Ishikawa (cell line): ENCODE results near the gene CCDC121.

Experiments
- CEBPB ChIP-seq: IDR thresholded peaks from 2 replicates; pipeline ENCODE4 v1.6.1; 2012
- CREB1 ChIP-seq: IDR thresholded peaks from 2 replicates; pipeline ENCODE4 v1.6.1; 2012; ENCODE audit warnings: low read depth
- EGR1 ChIP-seq: IDR thresholded peaks from 2 replicates; pipeline ENCODE4 v1.6.1; 2012
- EP300 ChIP-seq: IDR thresholded peaks from 2 replicates; pipeline ENCODE4 v1.6.1; 2012; ENCODE audit warnings: borderline replicate concordance
- FOXM1 ChIP-seq: IDR thresholded peaks from 2 replicates; pipeline ENCODE4 v1.6.1; 2012; ENCODE audit warnings: low read depth, borderline replicate concordance
- NFIC ChIP-seq: IDR thresholded peaks from 2 replicates; pipeline ENCODE4 v1.6.1; 2012
- RAD21 ChIP-seq: IDR thresholded peaks from 2 replicates; pipeline ENCODE4 v1.6.1; 2012; ENCODE audit warnings: low read depth
- TAF1 ChIP-seq: IDR thresholded peaks from 2 replicates; pipeline ENCODE4 v1.6.1; 2012; ENCODE audit warnings: low read depth, mild to moderate bottlenecking
- TCF12 ChIP-seq: IDR thresholded peaks from 2 replicates; pipeline ENCODE4 v1.6.1; 2012; ENCODE audit warnings: low read depth
- TEAD4 ChIP-seq: IDR thresholded peaks from 2 replicates; pipeline ENCODE4 v1.6.1; 2012
- YY1 ChIP-seq: IDR thresholded peaks from 2 replicates; pipeline ENCODE4 v1.6.1; 2012; ENCODE audit warnings: low read depth
- ZBTB7A ChIP-seq: IDR thresholded peaks from 2 replicates; pipeline ENCODE4 v1.6.1; 2012; ENCODE audit warnings: low read depth
- TF ChIP-seq, protein P1 (sequence below): IDR thresholded peaks from 2 replicates; pipeline ENCODE4 v1.6.1; 2012
- TF ChIP-seq, protein P2 (sequence below): IDR thresholded peaks from 2 replicates; pipeline ENCODE4 v1.6.1; 2012
- TF ChIP-seq, protein P3 (sequence below): IDR thresholded peaks from 2 replicates; pipeline ENCODE4 v1.6.1; 2012; ENCODE audit warnings: low read depth, mild to moderate bottlenecking

CCDC121 gene

DNA sequence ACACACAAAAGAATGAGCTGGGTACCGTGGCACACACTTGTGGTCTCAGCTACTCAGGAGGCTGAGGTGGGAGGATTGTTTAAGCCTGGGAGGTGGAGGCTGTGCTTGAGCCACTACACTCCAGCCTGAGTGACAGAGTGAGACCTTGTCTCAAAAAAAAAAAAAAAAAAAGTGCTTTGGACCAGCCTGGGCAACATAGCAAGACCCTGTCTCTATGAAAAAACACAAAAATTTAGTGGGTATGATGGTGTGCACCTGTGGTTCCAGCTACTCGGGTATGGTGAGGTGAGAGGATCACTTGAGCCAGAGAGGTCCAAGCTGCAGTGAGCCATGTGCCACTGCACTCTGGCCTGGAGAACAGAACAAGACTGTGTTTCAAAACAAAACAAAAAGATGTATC is 35.6 kb downstream of the CCDC121 start:
- TF ChIP-seq, protein P1, sequence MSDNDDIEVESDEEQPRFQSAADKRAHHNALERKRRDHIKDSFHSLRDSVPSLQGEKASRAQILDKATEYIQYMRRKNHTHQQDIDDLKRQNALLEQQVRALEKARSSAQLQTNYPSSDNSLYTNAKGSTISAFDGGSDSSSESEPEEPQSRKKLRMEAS = no peak
- TF ChIP-seq CREB1 (no peak), EGR1 (no peak), ZBTB7A (no peak), FOXM1 (no peak), CEBPB (no peak), EP300 (no peak), NFIC (no peak), TEAD4 (no peak), RAD21 (no peak), YY1 (no peak), TCF12 (no peak), TAF1 (no peak)
- TF ChIP-seq, protein P2, sequence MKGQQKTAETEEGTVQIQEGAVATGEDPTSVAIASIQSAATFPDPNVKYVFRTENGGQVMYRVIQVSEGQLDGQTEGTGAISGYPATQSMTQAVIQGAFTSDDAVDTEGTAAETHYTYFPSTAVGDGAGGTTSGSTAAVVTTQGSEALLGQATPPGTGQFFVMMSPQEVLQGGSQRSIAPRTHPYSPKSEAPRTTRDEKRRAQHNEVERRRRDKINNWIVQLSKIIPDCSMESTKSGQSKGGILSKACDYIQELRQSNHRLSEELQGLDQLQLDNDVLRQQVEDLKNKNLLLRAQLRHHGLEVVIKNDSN = no peak

DNA sequence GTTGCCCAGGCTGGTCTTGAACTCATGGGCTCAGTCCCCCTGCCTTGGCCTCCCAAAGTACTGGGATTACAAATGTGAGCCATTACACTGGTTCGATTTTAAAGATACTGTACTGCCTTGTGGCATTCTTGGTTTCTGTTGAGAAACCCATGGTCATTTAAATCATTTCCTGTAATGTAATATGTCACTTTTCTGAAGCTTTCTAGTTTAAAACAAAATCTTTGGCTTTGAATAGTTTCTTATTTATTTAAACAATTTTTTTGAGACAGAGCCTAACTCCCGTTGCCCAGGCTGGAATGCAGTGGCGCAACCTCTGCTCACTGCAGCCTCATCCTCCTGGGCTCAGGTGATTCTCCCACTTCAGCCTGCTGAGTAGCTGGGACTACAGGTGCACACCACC is 37.1 kb downstream of the CCDC121 start:
- TF ChIP-seq TCF12 (no peak), EGR1 (no peak), CEBPB (no peak), RAD21 (no peak), CREB1 (no peak), EP300 (no peak), TEAD4 (no peak), YY1 (no peak), ZBTB7A (no peak)
- TF ChIP-seq, protein P3, sequence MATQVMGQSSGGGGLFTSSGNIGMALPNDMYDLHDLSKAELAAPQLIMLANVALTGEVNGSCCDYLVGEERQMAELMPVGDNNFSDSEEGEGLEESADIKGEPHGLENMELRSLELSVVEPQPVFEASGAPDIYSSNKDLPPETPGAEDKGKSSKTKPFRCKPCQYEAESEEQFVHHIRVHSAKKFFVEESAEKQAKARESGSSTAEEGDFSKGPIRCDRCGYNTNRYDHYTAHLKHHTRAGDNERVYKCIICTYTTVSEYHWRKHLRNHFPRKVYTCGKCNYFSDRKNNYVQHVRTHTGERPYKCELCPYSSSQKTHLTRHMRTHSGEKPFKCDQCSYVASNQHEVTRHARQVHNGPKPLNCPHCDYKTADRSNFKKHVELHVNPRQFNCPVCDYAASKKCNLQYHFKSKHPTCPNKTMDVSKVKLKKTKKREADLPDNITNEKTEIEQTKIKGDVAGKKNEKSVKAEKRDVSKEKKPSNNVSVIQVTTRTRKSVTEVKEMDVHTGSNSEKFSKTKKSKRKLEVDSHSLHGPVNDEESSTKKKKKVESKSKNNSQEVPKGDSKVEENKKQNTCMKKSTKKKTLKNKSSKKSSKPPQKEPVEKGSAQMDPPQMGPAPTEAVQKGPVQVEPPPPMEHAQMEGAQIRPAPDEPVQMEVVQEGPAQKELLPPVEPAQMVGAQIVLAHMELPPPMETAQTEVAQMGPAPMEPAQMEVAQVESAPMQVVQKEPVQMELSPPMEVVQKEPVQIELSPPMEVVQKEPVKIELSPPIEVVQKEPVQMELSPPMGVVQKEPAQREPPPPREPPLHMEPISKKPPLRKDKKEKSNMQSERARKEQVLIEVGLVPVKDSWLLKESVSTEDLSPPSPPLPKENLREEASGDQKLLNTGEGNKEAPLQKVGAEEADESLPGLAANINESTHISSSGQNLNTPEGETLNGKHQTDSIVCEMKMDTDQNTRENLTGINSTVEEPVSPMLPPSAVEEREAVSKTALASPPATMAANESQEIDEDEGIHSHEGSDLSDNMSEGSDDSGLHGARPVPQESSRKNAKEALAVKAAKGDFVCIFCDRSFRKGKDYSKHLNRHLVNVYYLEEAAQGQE = no peak
- TF ChIP-seq, protein P1 = no peak
- TF ChIP-seq, protein P2 = no peak

DNA sequence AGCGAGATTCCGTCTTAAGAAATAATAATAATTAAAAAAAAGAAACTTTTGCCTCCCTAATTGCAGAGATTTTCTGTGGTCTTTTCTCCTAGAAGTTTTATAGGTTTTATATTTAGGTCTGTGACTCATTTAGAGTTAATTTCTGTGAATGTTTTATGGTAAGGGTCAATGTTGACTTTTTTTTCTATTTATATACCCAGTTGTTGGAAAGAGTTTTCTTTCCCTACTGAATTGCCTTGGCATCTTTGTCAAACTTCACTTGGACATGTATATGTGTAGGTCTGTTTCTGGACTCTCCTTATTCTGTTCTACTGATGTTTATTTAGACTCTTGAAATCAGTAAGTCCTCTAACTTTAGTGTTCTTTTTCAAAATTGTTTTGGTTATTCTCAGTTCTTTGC is 40.5 kb downstream of the CCDC121 start:
- TF ChIP-seq FOXM1 (no peak), TEAD4 (no peak), YY1 (no peak), ZBTB7A (no peak), NFIC (no peak), CREB1 (no peak), RAD21 (no peak), EP300 (no peak), TCF12 (no peak), TAF1 (no peak), EGR1 (no peak), CEBPB (no peak)
- TF ChIP-seq, protein P3 = no peak
- TF ChIP-seq, protein P2 = no peak
- TF ChIP-seq, protein P1 = no peak

DNA sequence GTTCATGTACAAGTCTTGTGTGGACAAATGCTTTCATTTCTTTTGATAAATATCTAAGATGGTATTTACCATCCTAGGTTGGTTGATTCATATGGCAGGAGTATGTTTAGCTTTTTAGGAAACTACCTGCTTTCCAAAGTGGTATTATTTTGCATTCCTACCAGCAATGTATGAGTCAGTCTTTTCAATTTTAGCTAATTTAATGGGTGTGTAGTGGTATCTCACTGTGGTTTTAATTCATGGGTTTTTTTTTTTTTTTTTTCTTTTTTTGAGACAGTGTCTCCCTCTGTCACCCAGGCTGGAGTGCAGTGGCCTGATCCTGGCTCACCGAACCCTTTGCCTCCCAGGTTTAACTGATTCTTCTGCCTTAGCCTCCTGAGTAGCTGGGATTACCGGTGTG is 41.8 kb downstream of the CCDC121 start:
- TF ChIP-seq NFIC (no peak), RAD21 (no peak), CREB1 (no peak), CEBPB (no peak)
- TF ChIP-seq, protein P2 = no peak
- TF ChIP-seq, protein P1 = no peak

DNA sequence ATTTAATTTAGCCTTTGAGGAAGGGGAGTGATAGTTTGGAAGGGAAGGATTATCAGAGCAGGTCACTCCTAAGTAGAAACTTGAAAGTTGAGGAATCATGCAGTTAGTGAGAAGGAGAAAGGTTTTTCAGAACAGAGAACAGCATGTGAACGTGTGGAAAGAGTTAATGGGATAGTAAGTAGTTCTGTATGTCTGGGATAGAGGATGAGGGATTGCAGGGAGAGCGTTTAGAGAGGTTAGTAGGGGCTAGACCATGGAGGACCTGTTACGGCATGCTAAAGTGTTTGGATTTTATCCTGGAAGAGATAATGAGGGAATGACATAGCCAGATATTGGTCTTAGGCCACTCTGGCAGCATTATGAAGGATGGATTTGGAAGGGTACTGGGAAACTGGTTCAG is 44.2 kb downstream of the CCDC121 start:
- no peak for TF ChIP-seq FOXM1
- TF ChIP-seq, protein P2 = no peak
